ENCODE data around the gene MYL6.

DNA sequence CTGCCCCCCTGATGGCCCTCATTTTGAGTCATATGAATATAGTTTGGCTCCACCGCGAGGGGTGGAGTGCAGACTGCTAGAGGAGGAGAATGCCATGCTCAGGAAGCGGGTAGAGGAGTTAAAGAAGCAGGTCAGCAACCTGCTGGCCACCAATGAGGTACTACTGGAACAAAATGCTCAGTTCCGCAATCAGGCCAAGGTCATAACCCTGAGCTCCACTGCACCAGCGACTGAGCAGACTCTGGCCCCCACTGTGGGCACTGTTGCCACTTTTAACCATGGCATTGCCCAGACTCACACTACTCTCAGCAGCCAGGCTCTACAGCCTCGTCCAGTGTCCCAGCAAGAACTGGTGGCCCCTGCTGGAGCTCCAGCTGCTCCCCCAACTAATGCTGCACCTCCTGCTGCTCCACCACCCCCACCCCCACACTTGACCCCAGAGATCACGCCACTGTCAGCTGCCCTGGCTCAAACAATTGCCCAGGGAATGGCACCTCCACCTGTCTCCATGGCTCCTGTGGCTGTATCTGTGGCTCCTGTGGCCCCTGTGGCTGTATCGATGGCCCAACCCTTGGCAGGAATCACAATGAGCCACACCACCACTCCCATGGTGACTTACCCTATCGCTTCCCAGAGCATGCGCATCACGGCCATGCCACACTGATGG lies 36.8 kb upstream of the MYL6 start:
- TF ChIP-seq, protein P1, sequence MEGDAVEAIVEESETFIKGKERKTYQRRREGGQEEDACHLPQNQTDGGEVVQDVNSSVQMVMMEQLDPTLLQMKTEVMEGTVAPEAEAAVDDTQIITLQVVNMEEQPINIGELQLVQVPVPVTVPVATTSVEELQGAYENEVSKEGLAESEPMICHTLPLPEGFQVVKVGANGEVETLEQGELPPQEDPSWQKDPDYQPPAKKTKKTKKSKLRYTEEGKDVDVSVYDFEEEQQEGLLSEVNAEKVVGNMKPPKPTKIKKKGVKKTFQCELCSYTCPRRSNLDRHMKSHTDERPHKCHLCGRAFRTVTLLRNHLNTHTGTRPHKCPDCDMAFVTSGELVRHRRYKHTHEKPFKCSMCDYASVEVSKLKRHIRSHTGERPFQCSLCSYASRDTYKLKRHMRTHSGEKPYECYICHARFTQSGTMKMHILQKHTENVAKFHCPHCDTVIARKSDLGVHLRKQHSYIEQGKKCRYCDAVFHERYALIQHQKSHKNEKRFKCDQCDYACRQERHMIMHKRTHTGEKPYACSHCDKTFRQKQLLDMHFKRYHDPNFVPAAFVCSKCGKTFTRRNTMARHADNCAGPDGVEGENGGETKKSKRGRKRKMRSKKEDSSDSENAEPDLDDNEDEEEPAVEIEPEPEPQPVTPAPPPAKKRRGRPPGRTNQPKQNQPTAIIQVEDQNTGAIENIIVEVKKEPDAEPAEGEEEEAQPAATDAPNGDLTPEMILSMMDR (IDR thresholded peaks at IDR 0.05 in 8 of 11, conservative IDR thresholded peaks at IDR 0.05 in 3 of 11): no peak
- TF ChIP-seq POLR2A (IDR thresholded peaks at IDR 0.05) (no peak), POLR2AphosphoS5 (IDR thresholded peaks at IDR 0.05) (no peak)
